Immature natural killer cell (primary cell): ENCODE results near the gene CPED1. TPM values are rescaled to one million over a fixed set of nuclear protein-coding genes. Genes with fewer than 3 reads are reported as not detected.
"Not testable (repeated sequence)": the region's sequence is repeated elsewhere in the genome, so short reads cannot be mapped to it uniquely, and the experiment has no call there.

Experiments used
- DNase-seq, 3 donors: peaks; one replicate each; pipeline ENCODE4 v3.0.0; 2022; ENCODE audit warnings: mixed read lengths in 1 of 3
- H3K27ac Mint-ChIP-seq, 6 donors: one replicate each; pipeline ENCODE4 v1.8.0; 2020; ENCODE audit warnings: mixed read lengths in 6 of 6, mild to moderate bottlenecking in 5 of 6, inconsistent platforms in 4 of 6, moderate library complexity in 3 of 6
- H3K27me3 Mint-ChIP-seq, 3 donors: one replicate each; pipeline ENCODE4 v1.8.0; 2020 to 2021; ENCODE audit warnings: low read depth in 3 of 3, mild to moderate bottlenecking in 3 of 3, mixed read lengths in 3 of 3, moderate library complexity in 3 of 3, inconsistent platforms in 1 of 3
- H3K36me3 Mint-ChIP-seq, 3 donors: one replicate each; pipeline ENCODE4 v1.8.0; 2020; ENCODE audit warnings: mixed read lengths in 3 of 3, inconsistent platforms in 2 of 3, mild to moderate bottlenecking in 2 of 3
- H3K4me1 Mint-ChIP-seq, 2 donors: one replicate each; pipeline ENCODE4 v1.8.0; 2020; ENCODE audit warnings: inconsistent platforms in 2 of 2, mild to moderate bottlenecking in 2 of 2, mixed read lengths in 2 of 2, moderate library complexity in 1 of 2
- H3K4me3 Mint-ChIP-seq, 5 donors: one replicate each; pipeline ENCODE4 v1.8.0; 2020; ENCODE audit warnings: mild to moderate bottlenecking in 5 of 5, mixed read lengths in 5 of 5, inconsistent platforms in 3 of 5, moderate library complexity in 3 of 5
- H3K9me3 Mint-ChIP-seq, 6 donors: one replicate each; pipeline ENCODE4 v1.8.0; 2020; ENCODE audit warnings: mild to moderate bottlenecking in 6 of 6, mixed read lengths in 6 of 6, inconsistent platforms in 4 of 6, moderate library complexity in 3 of 6
- polyA plus RNA-seq, 3 donors: library from polyadenylated mRNA; unstranded; fragments of 300-500 nt; fragmentation: Illumina TruSeq; gene quantifications; one replicate each; pipeline ENCODE4 v1.2.3, GENCODE V29; 2021

The CPED1 gene
- polyA plus RNA-seq, 3 donors from 2014 or later: 1.3 to 2.2 TPM; not detected in 1

DNA sequence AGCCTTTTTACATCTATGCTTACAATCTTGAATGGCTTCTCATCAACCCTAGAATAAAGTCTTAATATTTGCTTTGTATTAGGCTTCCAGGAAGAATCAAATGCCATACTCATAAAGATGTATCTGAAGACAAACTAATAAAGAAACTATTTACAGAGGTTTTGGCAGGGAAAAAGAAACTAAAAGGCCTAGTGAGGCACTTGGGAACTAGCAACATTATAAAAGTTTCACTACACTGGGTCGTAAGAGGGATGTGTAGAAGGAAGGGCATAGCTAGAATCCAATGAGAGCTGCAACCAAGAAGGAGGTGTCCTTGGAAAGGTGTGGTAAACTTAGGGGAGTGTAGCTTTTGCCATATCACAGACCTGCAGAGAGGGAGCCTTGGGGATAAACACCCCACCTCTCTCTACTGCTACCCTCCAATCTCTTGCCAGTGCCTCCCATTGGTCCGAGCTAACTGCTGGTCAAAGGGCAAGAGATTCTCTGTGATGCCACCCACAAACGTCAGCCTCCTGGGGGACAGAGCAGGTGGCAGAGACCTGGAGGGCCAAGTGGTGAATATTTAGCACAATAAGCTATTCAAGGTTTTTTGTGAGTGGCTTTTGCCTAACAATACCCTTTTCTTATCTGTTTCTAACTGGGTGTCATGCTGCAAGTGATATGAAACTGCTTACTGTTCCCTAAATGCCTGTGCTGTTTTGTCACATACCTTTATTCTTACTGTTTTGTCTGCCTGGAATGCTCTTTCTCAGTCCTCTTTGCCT is 60.7 kb downstream of the CPED1 start:
- Mint-ChIP-seq H3K9me3 (peaks cover 0 to 3% (median 0%) of the 10 kb centered on the region in 6 donors), H3K4me3 (no peak overlapping the region), H3K4me1 (no peaks in the 10 kb centered on the region), H3K27me3 (peaks cover 0 to 5% (median 2%) of the 10 kb centered on the region in 3 donors), H3K36me3 (no peaks in the 10 kb centered on the region), H3K27ac (no peak overlapping the region)
- DNase-seq: no peak

DNA sequence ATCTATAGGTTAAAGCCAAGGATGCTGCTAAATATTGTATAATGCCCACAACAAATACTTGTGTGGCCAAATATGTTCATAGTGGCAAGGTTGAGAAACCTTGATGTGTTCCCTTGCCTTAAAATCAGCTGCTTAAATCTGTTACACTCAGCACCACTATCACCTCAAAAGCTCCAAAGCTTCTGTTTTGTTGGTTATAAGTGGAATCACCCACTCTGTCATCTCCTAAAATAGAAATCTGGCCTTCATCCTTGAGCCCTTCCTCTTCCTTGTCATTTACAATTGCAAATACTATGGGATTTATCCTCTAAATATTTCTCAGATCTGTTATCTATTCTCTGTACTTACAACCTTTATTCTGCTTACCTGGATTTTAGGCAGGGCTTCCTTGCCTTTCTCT is 61.4 kb downstream of the CPED1 start:
- Mint-ChIP-seq H3K4me1 (no peaks in the 10 kb centered on the region), H3K27me3 (peaks cover 0 to 6% (median 2%) of the 10 kb centered on the region in 3 donors), H3K27ac (no peak overlapping the region), H3K4me3 (no peak overlapping the region), H3K9me3 (peaks cover 0 to 3% (median 0%) of the 10 kb centered on the region in 6 donors), H3K36me3 (no peaks in the 10 kb centered on the region)
- no peak for DNase-seq

DNA sequence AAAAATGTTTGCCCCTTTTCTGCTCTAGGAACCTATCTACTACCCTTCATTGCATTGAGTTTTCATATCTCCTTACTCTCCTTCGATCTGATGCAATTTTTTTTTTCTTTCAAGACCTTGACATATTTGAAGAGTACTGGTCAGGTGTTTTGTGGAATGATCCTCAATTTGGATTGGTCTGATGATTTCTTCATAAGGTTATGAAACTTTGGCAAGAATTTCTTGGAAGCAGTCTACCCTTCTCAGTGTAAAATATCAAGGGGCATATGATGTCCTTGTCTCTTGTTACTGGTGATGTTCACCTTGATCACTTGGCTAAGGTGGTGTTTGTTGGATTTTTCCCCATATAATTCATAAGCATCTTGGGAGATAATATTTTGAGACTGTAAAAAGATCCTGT is 64.7 kb downstream of the CPED1 start:
- Mint-ChIP-seq H3K36me3 (no peaks in the 10 kb centered on the region), H3K27me3 (peaks cover 0 to 8% (median 4%) of the 10 kb centered on the region in 3 donors), H3K4me3 (no peak overlapping the region), H3K9me3 (peaks cover 0 to 3% (median 0%) of the 10 kb centered on the region in 6 donors), H3K27ac (no peak overlapping the region), H3K4me1 (no peaks in the 10 kb centered on the region)
- no peak for DNase-seq

DNA sequence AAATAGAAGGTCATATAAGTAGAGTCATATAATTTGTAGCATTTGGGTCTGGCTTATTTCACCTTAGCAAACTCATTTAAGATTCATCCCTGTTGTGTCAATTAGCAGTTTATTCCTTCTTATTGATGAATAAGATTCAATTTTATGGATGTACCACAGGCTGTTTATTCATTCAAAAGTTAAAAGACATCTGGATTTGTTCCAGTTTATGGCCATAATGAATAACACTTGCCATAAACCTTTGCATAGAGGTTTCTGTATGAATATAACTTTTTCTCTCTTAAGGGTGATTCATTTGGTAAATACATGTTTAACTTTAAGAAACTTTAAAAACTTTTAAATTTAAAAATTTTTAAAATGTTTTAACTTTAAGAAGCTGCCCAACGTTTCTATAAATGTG is 66.4 kb downstream of the CPED1 start:
- Mint-ChIP-seq H3K27me3 (peaks cover 0 to 8% (median 2%) of the 10 kb centered on the region in 3 donors), H3K36me3 (no peaks in the 10 kb centered on the region), H3K4me1 (no peaks in the 10 kb centered on the region), H3K9me3 (peaks cover 0 to 4% (median 0%) of the 10 kb centered on the region in 6 donors), H3K27ac (no peak overlapping the region), H3K4me3 (no peak overlapping the region)
- DNase-seq: no peak

DNA sequence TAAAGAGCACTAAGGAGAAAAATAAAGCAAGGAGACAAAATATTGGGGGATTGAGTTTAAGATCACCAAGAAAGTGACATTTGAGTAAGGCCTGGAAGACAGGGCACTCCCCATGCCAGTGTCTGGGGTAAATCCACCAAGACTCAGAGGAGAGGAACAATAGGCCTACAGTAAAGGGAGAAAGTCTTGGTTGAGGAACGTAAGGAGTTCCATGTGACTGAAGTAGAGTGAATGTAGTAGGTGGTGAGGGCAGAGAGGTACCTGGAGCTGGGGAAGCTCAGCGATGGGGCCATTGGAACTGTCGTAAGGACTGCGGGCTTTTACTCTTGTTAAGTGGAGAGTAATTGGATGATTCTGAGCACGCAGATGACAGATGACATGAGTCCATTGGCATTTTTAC is 69.4 kb downstream of the CPED1 start:
- Mint-ChIP-seq H3K27me3 (peaks cover 0 to 8% (median 2%) of the 10 kb centered on the region in 3 donors), H3K27ac (no peak overlapping the region), H3K36me3 (no peaks in the 10 kb centered on the region), H3K4me1 (no peaks in the 10 kb centered on the region), H3K9me3 (peaks cover 0 to 2% (median 0%) of the 10 kb centered on the region in 6 donors), H3K4me3 (no peak overlapping the region)
- DNase-seq: no peak

DNA sequence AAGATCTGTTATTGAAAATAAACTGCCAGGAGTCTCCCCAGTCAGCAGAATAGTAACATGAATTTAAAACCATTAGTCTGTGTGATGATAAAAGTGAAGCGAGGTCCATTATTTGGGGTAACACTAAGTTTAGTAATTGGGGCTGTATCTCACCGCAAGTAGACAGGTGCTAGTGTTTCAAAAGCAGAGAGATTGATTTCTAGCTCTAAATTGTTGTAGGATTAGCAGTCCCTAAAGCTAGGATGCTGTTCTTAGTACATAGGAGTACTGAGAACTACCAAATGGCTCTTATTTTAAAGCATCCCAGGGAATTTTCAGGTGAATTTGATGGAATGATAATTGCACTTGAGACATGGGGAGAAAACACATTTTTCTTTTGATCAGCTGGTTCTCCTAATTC is 70.5 kb downstream of the CPED1 start:
- H3K27ac Mint-ChIP-seq: no peak overlapping the region
- H3K9me3 Mint-ChIP-seq: peaks cover 0 to 2% (median 0%) of the 10 kb centered on the region in 6 donors
- H3K4me3 Mint-ChIP-seq: no peak overlapping the region
- no peaks in the 10 kb centered on the region for H3K4me1 Mint-ChIP-seq
- DNase-seq: no peak
- peaks cover 0 to 5% (median 2%) of the 10 kb centered on the region in 3 donors for H3K27me3 Mint-ChIP-seq
- H3K36me3 Mint-ChIP-seq: no peaks in the 10 kb centered on the region

DNA sequence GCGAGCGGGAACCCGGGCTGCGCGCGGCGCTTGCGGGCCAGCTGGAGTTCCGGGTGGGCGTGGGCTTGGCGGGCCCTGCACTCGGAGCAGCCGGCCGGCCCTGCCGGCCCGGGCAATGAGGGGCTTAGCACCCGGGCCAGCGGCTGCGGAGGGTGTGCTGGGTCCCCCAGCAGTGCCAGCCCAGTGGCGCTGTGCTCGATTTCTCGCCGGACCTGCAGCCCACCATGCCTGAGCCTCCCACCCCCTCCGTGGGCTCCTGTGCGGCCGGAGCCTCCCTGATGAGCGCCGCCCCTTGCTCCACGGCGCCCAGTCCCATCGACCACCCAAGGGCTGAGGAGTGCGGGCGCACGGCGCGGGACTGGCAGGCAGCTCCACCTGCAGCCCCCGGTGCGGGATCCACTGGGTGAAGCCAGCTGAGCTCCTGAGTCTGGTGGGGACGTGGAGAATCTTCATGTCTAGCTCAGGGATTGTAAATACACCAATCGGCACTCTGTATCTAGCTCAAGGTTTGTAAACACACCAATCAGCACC is 71.5 kb downstream of the CPED1 start:
- H3K27ac Mint-ChIP-seq, H3K36me3 Mint-ChIP-seq, H3K4me3 Mint-ChIP-seq, H3K27me3 Mint-ChIP-seq, H3K9me3 Mint-ChIP-seq, H3K4me1 Mint-ChIP-seq, DNase-seq: not testable (repeated sequence)

DNA sequence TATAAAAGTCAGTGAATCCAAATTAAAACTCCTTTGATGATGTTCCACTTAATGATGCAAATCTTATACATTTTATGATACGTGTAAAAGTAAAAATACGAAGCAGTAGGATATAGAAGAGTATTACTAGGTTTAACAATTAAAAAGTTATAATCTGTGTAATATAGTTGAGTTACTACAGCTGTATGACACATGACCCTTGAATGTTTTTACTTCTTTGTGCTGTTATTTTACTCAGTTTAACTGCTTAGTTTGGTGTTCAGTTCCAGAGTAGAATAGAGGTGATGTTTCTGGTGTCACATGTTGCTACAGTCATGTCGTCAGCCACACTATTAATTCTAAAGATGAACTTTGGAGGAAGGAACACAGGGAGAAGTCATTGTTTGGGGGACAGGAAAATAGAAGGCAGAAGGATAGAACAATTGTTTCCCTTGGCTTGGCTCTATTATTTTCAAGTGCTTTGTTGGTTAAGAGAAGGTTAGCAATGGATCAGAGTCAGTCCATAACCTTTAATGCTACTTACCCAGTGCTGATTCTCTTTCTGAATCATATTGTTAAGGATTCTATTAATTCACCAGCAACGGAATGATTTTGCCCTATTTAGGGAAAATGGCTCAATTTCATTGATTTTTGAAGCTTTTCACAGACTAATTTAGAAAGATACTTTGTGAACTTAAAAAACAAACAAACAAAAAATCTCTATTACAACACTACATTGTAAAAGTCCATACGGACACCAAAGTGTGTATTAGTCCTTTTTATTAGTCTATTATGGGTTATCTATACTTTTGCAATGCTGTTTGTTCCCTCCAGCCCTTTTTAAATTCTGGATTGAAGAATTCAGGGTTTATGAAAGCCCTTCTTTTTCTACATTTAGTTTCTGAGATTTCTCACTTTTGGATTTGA is 73.4 kb downstream of the CPED1 start:
- peaks cover 0 to 2% (median 0%) of the 10 kb centered on the region in 6 donors for H3K9me3 Mint-ChIP-seq
- peaks cover 0 to 2% (median 2%) of the 10 kb centered on the region in 3 donors for H3K27me3 Mint-ChIP-seq
- no peak overlapping the region for H3K27ac Mint-ChIP-seq
- no peaks in the 10 kb centered on the region for H3K36me3 Mint-ChIP-seq
- DNase-seq: no peak
- no peak overlapping the region for H3K4me3 Mint-ChIP-seq
- H3K4me1 Mint-ChIP-seq: no peaks in the 10 kb centered on the region

DNA sequence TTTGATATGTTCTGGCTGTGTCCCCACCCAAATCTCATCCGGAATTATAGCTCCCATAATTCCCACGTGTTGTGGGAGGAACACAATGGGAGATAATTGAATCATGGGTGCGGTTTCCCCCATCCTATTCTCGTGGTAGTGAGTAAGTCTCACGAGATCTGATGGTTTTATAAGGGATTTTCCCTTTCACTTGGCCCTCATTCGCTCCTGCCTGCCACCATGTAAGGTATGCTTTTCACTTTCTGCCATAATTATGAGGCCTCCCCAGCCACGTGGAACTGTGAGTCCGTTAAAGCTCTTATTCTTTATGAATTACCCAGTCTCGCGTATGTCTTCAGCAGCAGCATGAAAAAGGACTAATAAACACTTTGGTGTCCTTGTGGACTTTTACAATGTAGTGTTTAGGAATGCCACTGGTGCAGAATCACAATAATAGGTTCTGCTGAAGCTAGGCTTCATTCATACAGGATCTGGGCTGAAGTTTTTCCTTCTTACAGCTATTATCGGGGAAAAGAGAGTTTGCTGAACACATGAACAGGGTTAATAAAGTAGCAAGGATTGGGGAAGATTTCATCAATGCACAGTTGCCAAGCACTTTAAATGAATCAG is 74.3 kb downstream of the CPED1 start:
- no peak overlapping the region for H3K4me3 Mint-ChIP-seq
- peaks cover 0 to under 1% (median 0%) of the 10 kb centered on the region in 3 donors for H3K27me3 Mint-ChIP-seq
- no peaks in the 10 kb centered on the region for H3K36me3 Mint-ChIP-seq
- DNase-seq: no peak
- no peak overlapping the region for H3K27ac Mint-ChIP-seq
- peaks cover 0 to 2% (median 0%) of the 10 kb centered on the region in 6 donors for H3K9me3 Mint-ChIP-seq
- H3K4me1 Mint-ChIP-seq: no peaks in the 10 kb centered on the region

DNA sequence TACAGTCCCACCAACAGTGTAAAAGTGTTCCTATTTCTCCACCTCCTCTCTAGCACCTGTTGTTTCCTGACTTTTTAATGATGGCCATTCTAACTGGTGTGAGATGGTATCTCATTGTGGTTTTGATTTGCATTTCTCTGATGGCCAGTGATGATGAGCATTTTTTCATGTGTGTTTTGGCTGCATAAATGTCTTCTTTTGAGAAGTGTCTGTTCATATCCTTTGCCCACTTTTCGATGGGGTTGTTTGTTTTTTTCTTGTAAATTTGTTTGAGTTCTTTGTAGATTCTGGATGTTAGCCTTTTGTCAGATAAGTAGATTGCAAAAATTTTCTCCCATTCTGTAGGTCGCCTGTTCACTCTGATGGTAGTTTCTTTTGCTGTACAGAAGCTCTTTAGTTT is 79.2 kb downstream of the CPED1 start:
- not testable (repeated sequence) for H3K27me3 Mint-ChIP-seq, DNase-seq, H3K36me3 Mint-ChIP-seq, H3K4me3 Mint-ChIP-seq, H3K4me1 Mint-ChIP-seq, H3K9me3 Mint-ChIP-seq, H3K27ac Mint-ChIP-seq

DNA sequence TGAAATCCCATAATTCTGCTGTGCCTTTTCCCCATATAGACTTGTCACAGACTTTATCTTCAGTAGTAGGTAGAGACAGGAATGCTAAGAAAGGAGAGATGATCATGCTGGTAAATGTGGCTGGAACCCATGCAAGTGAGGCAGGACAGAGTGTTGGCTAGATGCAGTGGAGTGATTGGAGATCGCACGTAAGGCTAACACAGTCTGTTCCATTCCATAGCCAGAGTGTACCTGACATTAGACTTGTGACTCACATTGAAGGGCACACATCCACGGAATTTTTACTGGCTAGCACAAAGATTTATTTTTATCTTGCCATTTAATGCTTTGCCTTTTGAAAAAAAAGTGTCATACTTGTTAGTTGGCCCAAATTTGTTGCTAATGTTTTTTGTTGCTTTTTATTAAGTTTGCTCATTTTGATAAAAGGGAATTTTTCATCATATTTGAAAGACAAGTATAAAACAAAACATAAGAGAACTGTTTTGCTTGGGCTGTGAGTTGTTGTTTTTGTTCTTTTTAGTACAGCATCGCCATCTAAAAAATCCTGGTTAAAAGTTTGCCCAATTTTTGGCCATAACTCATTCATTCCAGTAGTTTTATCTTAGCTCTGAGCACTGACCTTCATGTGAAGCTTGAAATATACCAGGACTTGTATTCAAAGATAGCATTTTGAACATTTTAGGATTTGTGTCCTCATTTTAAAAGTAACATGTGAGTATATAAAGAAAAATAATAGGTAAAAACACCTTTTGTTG is 81.0 kb downstream of the CPED1 start:
- Mint-ChIP-seq H3K4me3 (no peak overlapping the region), H3K4me1 (no peaks in the 10 kb centered on the region), H3K36me3 (no peaks in the 10 kb centered on the region), H3K27me3 (peaks cover 2 to 7% (median 2%) of the 10 kb centered on the region in 3 donors), H3K27ac (no peak overlapping the region), H3K9me3 (no peaks in the 10 kb centered on the region)
- DNase-seq: no peak

DNA sequence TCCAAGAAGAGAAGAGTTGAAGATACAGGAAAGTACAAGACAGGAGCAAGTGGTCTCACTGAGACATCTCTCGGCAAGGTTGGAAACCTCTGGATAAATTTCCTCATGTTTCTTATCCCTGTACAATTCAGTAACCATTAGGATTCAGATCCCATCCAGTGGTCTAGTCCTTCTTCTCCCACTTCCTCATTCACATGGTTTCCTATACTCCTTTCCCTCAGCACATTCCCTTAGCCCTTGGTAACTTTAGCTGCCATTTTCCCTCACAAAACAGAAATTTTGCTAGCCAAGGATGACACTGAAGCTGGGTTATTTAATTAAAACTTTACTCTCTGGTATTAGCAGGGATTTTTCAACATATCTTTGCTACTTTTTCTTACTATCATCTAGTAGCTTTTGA is 82.6 kb downstream of the CPED1 start:
- Mint-ChIP-seq H3K4me3 (no peak overlapping the region), H3K27ac (no peak overlapping the region), H3K9me3 (no peaks in the 10 kb centered on the region), H3K4me1 (no peaks in the 10 kb centered on the region), H3K36me3 (no peaks in the 10 kb centered on the region), H3K27me3 (peaks cover 2 to 7% (median 2%) of the 10 kb centered on the region in 3 donors)
- DNase-seq: no peak

DNA sequence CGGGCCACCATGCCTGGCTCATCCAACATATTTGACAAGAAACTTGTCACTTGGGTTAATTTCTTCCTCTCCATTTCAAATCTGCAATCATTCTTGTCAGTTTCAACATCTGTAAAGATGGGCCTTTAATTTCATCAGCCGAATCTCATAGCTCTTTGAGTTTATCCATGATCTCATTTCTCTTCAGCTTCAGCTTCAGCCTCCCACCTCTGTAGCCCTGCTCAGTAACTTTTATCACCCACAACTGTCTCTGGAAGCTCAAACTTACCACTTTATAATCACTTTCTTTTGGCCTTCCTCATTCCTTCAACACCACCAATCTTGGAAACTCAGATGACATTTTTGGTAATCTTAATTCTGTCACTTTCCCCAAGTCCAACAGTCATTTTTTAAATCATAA is 83.2 kb downstream of the CPED1 start:
- Mint-ChIP-seq H3K9me3 (no peaks in the 10 kb centered on the region), H3K4me3 (no peak overlapping the region), H3K4me1 (no peaks in the 10 kb centered on the region), H3K27me3 (peaks cover 2 to 7% (median 5%) of the 10 kb centered on the region in 3 donors), H3K27ac (no peak overlapping the region), H3K36me3 (no peaks in the 10 kb centered on the region)
- DNase-seq: no peak
